Measurements from ENCODE around the gene CRYBA1. TPM values are rescaled to one million over a fixed set of nuclear protein-coding genes. Genes with fewer than 3 reads are reported as not detected.

CRYBA1 gene
- total RNA-seq, 1 donor from 2014 or later, result not detected

GRCh38 chr17:29291163-29291752 lies 44.6 kb downstream of the CRYBA1 start:
- Mint-ChIP-seq H3K36me3 (ENCODE audit: low read depth, unreplicated experiment) (peaks cover 25% of the 10 kb centered on the region), H3K9me3 (ENCODE audit: unreplicated experiment) (no peaks in the 10 kb centered on the region), H3K27me3 (ENCODE audit: unreplicated experiment) (peaks cover 13% of the 10 kb centered on the region), H3K4me3 (ENCODE audit: unreplicated experiment) (peak overlapping the region; percentile 98), H3K27ac (ENCODE audit: unreplicated experiment) (peak overlapping the region; percentile 95), H3K4me1 (ENCODE audit: unreplicated experiment) (peaks cover 36% of the 10 kb centered on the region)
- peak; percentile 27 for DNase-seq (ENCODE audit: low spot score)
- TF ChIP-seq, protein P1, sequence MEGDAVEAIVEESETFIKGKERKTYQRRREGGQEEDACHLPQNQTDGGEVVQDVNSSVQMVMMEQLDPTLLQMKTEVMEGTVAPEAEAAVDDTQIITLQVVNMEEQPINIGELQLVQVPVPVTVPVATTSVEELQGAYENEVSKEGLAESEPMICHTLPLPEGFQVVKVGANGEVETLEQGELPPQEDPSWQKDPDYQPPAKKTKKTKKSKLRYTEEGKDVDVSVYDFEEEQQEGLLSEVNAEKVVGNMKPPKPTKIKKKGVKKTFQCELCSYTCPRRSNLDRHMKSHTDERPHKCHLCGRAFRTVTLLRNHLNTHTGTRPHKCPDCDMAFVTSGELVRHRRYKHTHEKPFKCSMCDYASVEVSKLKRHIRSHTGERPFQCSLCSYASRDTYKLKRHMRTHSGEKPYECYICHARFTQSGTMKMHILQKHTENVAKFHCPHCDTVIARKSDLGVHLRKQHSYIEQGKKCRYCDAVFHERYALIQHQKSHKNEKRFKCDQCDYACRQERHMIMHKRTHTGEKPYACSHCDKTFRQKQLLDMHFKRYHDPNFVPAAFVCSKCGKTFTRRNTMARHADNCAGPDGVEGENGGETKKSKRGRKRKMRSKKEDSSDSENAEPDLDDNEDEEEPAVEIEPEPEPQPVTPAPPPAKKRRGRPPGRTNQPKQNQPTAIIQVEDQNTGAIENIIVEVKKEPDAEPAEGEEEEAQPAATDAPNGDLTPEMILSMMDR (IDR thresholded peaks at IDR 0.05; ENCODE audit: unreplicated experiment), result peak; percentile 71

GRCh38 chr17:29292071-29292991 lies 45.7 kb downstream of the CRYBA1 start:
- Mint-ChIP-seq H3K36me3 (ENCODE audit: low read depth, unreplicated experiment) (peaks cover 16% of the 10 kb centered on the region), H3K4me1 (ENCODE audit: unreplicated experiment) (peaks cover 36% of the 10 kb centered on the region), H3K4me3 (ENCODE audit: unreplicated experiment) (peak overlapping the region; percentile 100), H3K27me3 (ENCODE audit: unreplicated experiment) (peaks cover 13% of the 10 kb centered on the region), H3K27ac (ENCODE audit: unreplicated experiment) (peak overlapping the region; percentile 95), H3K9me3 (ENCODE audit: unreplicated experiment) (no peaks in the 10 kb centered on the region)
- TF ChIP-seq, protein P1 (IDR thresholded peaks at IDR 0.05; ENCODE audit: unreplicated experiment), result no peak
- peak; percentile 43 for DNase-seq (ENCODE audit: low spot score)

GRCh38 chr17:29292992-29293889 lies 46.6 kb downstream of the CRYBA1 start:
- Mint-ChIP-seq H3K36me3 (ENCODE audit: low read depth, unreplicated experiment) (peaks cover 11% of the 10 kb centered on the region), H3K4me1 (ENCODE audit: unreplicated experiment) (peaks cover 36% of the 10 kb centered on the region)

GRCh38 chr17:29293890-29294579 lies 47.4 kb downstream of the CRYBA1 start, which contains the start of gene NUFIP2:
NUFIP2 (minus strand) TSS chr17:29294148; CDS start chr17:29294059, 89 bp downstream.
- TF ChIP-seq, protein P1 (IDR thresholded peaks at IDR 0.05; ENCODE audit: unreplicated experiment), result no peak
- peak within 1 kb of the TSS; percentile 99 for H3K27ac Mint-ChIP-seq (ENCODE audit: unreplicated experiment)
- peak within 1 kb of the TSS; percentile 100 for H3K4me3 Mint-ChIP-seq (ENCODE audit: unreplicated experiment)
- H3K36me3 Mint-ChIP-seq (ENCODE audit: low read depth, unreplicated experiment), result peaks cover 11% of the 10 kb centered on the region
- no peaks in the 10 kb centered on the region for H3K9me3 Mint-ChIP-seq (ENCODE audit: unreplicated experiment)
- peaks cover 13% of the 10 kb centered on the region for H3K27me3 Mint-ChIP-seq (ENCODE audit: unreplicated experiment)
- H3K4me1 Mint-ChIP-seq (ENCODE audit: unreplicated experiment), result peaks cover 30% of the 10 kb centered on the region
- peak; percentile 98 for DNase-seq (ENCODE audit: low spot score)

More at GRCh38 chr17:29292992-29293889, 46.6 kb downstream of the CRYBA1 start:
- H3K9me3 Mint-ChIP-seq (ENCODE audit: unreplicated experiment), result no peaks in the 10 kb centered on the region
- TF ChIP-seq, protein P1 (IDR thresholded peaks at IDR 0.05; ENCODE audit: unreplicated experiment), result no peak
- peak overlapping the region; percentile 100 for H3K4me3 Mint-ChIP-seq (ENCODE audit: unreplicated experiment)
- DNase-seq (ENCODE audit: low spot score), result peak; percentile 70
- H3K27ac Mint-ChIP-seq (ENCODE audit: unreplicated experiment), result peak overlapping the region; percentile 99
- H3K27me3 Mint-ChIP-seq (ENCODE audit: unreplicated experiment), result peaks cover 13% of the 10 kb centered on the region

All from endothelial cell (in vitro differentiated cells).